Measurements from ENCODE around the gene MSI2. TPM values are rescaled to one million over a fixed set of nuclear protein-coding genes. Genes with fewer than 3 reads are reported as not detected.

Gene MSI2
- polyA plus RNA-seq, 1 experiment, result 9.2 TPM

GRCh38 chr17:57407287-57408070, 151.2 kb downstream of the MSI2 start:
- DNase-seq (ENCODE audit: low read depth), result no peak
- H3K4me3 ChIP-seq (ENCODE audit: low read depth, low read length), result no peak overlapping the region
- ChIA-PET CTCF (interaction anchor here (0.6 to 1.4 kb wide), 4 partner anchors 17 to 264 kb away, joined by 3 to 4 read pairs (median 4); no protein-coding TSS in a partner anchor), POLR2A (no interaction called here)
- no peaks in the 10 kb centered on the region for H3K27me3 ChIP-seq (ENCODE audit: control insufficient read depth, insufficient read depth, low read length)
- no peaks in the 10 kb centered on the region for H3K36me3 ChIP-seq (ENCODE audit: control insufficient read depth, insufficient read depth, low read length)
- TF ChIP-seq, protein P1, sequence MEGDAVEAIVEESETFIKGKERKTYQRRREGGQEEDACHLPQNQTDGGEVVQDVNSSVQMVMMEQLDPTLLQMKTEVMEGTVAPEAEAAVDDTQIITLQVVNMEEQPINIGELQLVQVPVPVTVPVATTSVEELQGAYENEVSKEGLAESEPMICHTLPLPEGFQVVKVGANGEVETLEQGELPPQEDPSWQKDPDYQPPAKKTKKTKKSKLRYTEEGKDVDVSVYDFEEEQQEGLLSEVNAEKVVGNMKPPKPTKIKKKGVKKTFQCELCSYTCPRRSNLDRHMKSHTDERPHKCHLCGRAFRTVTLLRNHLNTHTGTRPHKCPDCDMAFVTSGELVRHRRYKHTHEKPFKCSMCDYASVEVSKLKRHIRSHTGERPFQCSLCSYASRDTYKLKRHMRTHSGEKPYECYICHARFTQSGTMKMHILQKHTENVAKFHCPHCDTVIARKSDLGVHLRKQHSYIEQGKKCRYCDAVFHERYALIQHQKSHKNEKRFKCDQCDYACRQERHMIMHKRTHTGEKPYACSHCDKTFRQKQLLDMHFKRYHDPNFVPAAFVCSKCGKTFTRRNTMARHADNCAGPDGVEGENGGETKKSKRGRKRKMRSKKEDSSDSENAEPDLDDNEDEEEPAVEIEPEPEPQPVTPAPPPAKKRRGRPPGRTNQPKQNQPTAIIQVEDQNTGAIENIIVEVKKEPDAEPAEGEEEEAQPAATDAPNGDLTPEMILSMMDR (IDR thresholded peaks at IDR 0.05; ENCODE audit: insufficient read depth, low read depth, low read length), result no peak

DNA sequence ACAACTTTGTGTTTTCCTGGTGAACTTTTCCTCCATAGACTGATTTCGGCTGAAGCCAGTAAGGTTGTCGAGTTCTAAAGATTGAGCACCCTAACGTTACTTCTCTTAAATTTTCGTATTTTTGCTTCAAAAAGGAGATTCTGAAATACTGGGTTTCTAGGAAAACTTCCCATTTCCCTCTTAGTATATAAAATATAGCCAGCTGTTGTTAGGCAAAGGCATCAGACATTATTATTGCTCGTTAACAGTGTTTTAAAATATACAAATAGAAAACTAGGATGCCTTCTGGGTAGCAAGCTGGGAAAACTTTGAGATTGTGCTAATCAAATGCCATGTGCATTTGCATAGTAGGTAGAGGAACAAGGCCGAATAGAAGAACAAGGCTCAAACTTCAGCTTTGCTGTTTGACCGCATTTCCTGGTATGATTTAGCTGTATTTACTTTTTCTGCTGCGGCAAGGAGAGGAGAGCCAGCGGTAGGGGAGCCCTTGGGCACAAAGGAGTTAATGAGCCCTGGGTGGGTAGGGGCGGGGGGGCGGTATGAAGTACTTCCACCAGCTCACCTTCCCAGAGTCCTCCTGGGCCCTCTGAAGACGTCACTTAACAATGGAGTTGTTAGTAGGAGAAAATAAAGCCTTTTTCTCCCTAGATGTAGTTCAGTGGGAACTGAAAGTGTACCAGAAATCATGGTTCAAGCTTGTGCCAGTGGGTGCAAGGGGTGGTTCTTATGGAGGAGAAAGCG, 151.9 kb downstream of the MSI2 start:
- no peak overlapping the region for H3K4me3 ChIP-seq (ENCODE audit: low read depth, low read length)
- CTCF ChIA-PET, result interaction anchor here (0.6 to 1.4 kb wide), 2 partner anchors 14 to 165 kb away, joined by 3 to 7 read pairs; no protein-coding TSS in a partner anchor
- TF ChIP-seq, protein P1 (IDR thresholded peaks at IDR 0.05; ENCODE audit: insufficient read depth, low read depth, low read length), result no peak
- no peak for DNase-seq (ENCODE audit: low read depth)
- H3K27me3 ChIP-seq (ENCODE audit: control insufficient read depth, insufficient read depth, low read length), result no peaks in the 10 kb centered on the region
- POLR2A ChIA-PET, result no interaction called here
- no peaks in the 10 kb centered on the region for H3K36me3 ChIP-seq (ENCODE audit: control insufficient read depth, insufficient read depth, low read length)

DNA sequence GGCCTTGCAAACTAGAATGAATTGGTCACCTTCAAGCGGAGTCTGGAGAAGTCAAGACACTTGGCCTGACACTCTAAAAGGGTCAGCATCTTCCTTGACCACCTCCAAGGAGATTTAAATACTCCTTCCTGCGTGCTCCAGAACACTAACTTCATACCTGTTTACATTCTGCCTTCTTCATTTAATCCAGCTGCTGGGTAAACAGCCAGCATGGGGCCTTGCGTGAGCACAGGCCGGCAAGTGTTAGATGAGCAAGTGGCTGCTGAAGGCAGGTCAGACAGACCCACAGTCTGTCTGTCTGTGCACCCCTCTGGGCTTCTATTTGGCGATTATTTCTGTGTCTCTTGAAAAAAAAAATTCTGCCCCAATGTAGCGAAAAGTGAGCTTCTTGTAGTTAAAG, 153.8 kb downstream of the MSI2 start:
- no peak overlapping the region for H3K4me3 ChIP-seq (ENCODE audit: low read depth, low read length)
- H3K27me3 ChIP-seq (ENCODE audit: control insufficient read depth, insufficient read depth, low read length), result no peaks in the 10 kb centered on the region
- TF ChIP-seq, protein P1 (IDR thresholded peaks at IDR 0.05; ENCODE audit: insufficient read depth, low read depth, low read length), result no peak
- no peaks in the 10 kb centered on the region for H3K36me3 ChIP-seq (ENCODE audit: control insufficient read depth, insufficient read depth, low read length)
- POLR2A ChIA-PET, result no interaction called here
- CTCF ChIA-PET, result no interaction called here
- DNase-seq (ENCODE audit: low read depth), result no peak

GRCh38 chr17:57412520-57413096, 156.3 kb downstream of the MSI2 start:
- ChIA-PET CTCF (interaction anchor here (1.6 to 1.8 kb wide), 2 partner anchors 8 to 169 kb away, joined by 3 to 6 read pairs; no protein-coding TSS in a partner anchor), POLR2A (no interaction called here)
- TF ChIP-seq, protein P1 (IDR thresholded peaks at IDR 0.05; ENCODE audit: insufficient read depth, low read depth, low read length), result no peak
- Histone ChIP-seq H3K36me3 (ENCODE audit: control insufficient read depth, insufficient read depth, low read length) (no peaks in the 10 kb centered on the region), H3K4me3 (ENCODE audit: low read depth, low read length) (no peak overlapping the region), H3K27me3 (ENCODE audit: control insufficient read depth, insufficient read depth, low read length) (no peaks in the 10 kb centered on the region)
- DNase-seq (ENCODE audit: low read depth), result no peak
